OCI-LY1 (cell line): Measurements from ENCODE around the gene ADARB2.

Experiments
- CTCF ChIP-seq: fragments of 200-600 bp; sonication (generic), shearing (Covaris generic); IDR thresholded peaks from 2 replicates; pipeline ENCODE4 v1.5.1; 2017; ENCODE audit warnings: mild to moderate bottlenecking, antibody characterized with exemption, low read length, moderate library complexity, mixed read lengths
- EZH2 ChIP-seq: fragments of 200-600 bp; sonication (generic), shearing (Covaris generic); IDR thresholded peaks from 2 replicates; pipeline ENCODE4 v1.8.0; 2017; ENCODE audit warnings: borderline replicate concordance, mixed run types, mild to moderate bottlenecking, antibody characterized with exemption, low read length, moderate library complexity, mixed read lengths

- no peak for TF ChIP-seq CTCF
- no peak for TF ChIP-seq EZH2
Observed at GRCh38 chr10:1162481-1163203, 574.7 kb downstream of the ADARB2 start.
